T-cell (primary cell): ENCODE results near the gene CELF2. TPM values are rescaled to one million over a fixed set of nuclear protein-coding genes. Genes with fewer than 3 reads are reported as not detected.

Experiments
- ATAC-seq, 4 experiments: fragments of 200-7000 bp in 3 of 4; fragments of 150-1000 bp in 1 of 4; cut with Tn5 transposase; replicated peaks in 1 of 4; 1 replicate in 3 of 4; 2 replicates in 1 of 4; pipeline ENCODE4 v1.10.0; 2021; ENCODE audit warnings: moderate library complexity in 3 of 4, mild to moderate bottlenecking in 2 of 4, moderate number of reproducible peaks in 1 of 4
- CTCF ChIA-PET, 2 donors: fragments of 300-600 bp; sonication (Branson Sonifier 250); formaldehyde crosslinking; loops; one replicate each; lab custom pipeline; 2022; ENCODE audit warnings: antibody characterized with exemption in 2 of 2; lab: Charles Lee
- POLR2A ChIA-PET, 2 donors: fragments of 300-600 bp; sonication (Branson Sonifier 250); formaldehyde crosslinking; loops; one replicate each; lab custom pipeline; 2022; ENCODE audit warnings: antibody characterized with exemption in 2 of 2; lab: Charles Lee
- DNase-seq, 35 experiments: peaks; one replicate each; pipeline versions ENCODE4 v3.0.0 to v3.0.0-alpha.2; 2013 to 2023
- H3K27ac ChIP-seq: one replicate; pipeline ENCODE4 v1.5.1; 2013; ENCODE audit warnings: low read length
- H3K27me3 ChIP-seq, 2 experiments: replicated peaks in 1 of 2; 1 replicate in 1 of 2; 2 replicates in 1 of 2; pipeline versions ENCODE4 v1.6.1 to v1.7.0; 2013; ENCODE audit warnings: low read length in 1 of 2, mixed read lengths in 1 of 2; ENCODE audit not compliant: control insufficient read depth in 2 of 2, insufficient read depth in 2 of 2; ENCODE audit errors: extremely low read depth in 1 of 2
- H3K36me3 ChIP-seq, 2 donors: 1 replicate in 1 of 2; 2 replicates in 1 of 2; pipeline versions ENCODE4 v1.6.1 to v1.7.0; 2013; ENCODE audit warnings: low read length in 1 of 2; ENCODE audit not compliant: control insufficient read depth in 2 of 2, insufficient read depth in 1 of 2; ENCODE audit errors: extremely low read depth in 1 of 2
- H3K4me1 ChIP-seq, 2 experiments: 1 replicate in 1 of 2; 2 replicates in 1 of 2; pipeline versions ENCODE4 v1.6.1 to v1.7.0; 2013; ENCODE audit warnings: low read length in 2 of 2, mixed read lengths in 1 of 2; ENCODE audit not compliant: insufficient read depth in 2 of 2, control insufficient read depth in 1 of 2; ENCODE audit errors: extremely low read depth in 1 of 2
- H3K4me3 ChIP-seq, 2 donors: 1 replicate in 1 of 2; 2 replicates in 1 of 2; pipeline versions ENCODE4 v1.5.1 to v1.7.0; 2013; ENCODE audit warnings: mild to moderate bottlenecking in 2 of 2, low read length in 1 of 2, moderate library complexity in 1 of 2; ENCODE audit not compliant: control insufficient read depth in 1 of 2; ENCODE audit errors: extremely low read depth in 1 of 2
- H3K9me3 ChIP-seq: 2 replicates; pipeline ENCODE4 v1.7.0; 2013
- H3K27ac Mint-ChIP-seq, 2 donors: one replicate each; pipeline ENCODE4 v1.8.0; 2020 to 2021; ENCODE audit warnings: mild to moderate bottlenecking in 2 of 2, mixed read lengths in 2 of 2
- H3K27me3 Mint-ChIP-seq, 2 donors: one replicate each; pipeline ENCODE4 v1.8.0; 2021 to 2022; ENCODE audit warnings: mixed read lengths in 2 of 2
- H3K36me3 Mint-ChIP-seq: one replicate; pipeline ENCODE4 v1.8.0; 2021; ENCODE audit warnings: mixed read lengths
- H3K4me1 Mint-ChIP-seq, 3 donors: one replicate each; pipeline ENCODE4 v1.8.0; 2020 to 2022; ENCODE audit warnings: mixed read lengths in 3 of 3, mild to moderate bottlenecking in 1 of 3
- H3K4me3 Mint-ChIP-seq, 3 donors: one replicate each; pipeline ENCODE4 v1.8.0; 2020 to 2022; ENCODE audit warnings: mild to moderate bottlenecking in 3 of 3, mixed read lengths in 3 of 3, moderate library complexity in 3 of 3
- H3K9me3 Mint-ChIP-seq, 3 donors: one replicate each; pipeline ENCODE4 v1.8.0; 2020 to 2022; ENCODE audit warnings: mixed read lengths in 3 of 3
- WGBS: methylation state at CpG from one replicate; pipeline ENCODE4 v1.1.5; 2013; ENCODE audit warnings: missing lambda C conversion rate; ENCODE audit not compliant: insufficient coverage; 5-methylcytosine and 5-hydroxymethylcytosine counted together
- total RNA-seq, 35 experiments: library from RNA in 6 of 35; stranded (reverse) in 6 of 35; fragments of 120-200 nt in 1 of 35; gene quantifications; one replicate each; pipeline versions ENCODE4 v1.2.1 to v1.2.4 and lab custom pipeline; 2013 to 2026

The CELF2 gene
- total RNA-seq, 5 donors from 2014 or later (not counting 1 experiment from before 2014, with no cell fraction given), result 149 to 225 (median 166) TPM

- H3K27ac ChIP-seq, result no peak overlapping the region
- no peak overlapping the region for H3K4me3 Mint-ChIP-seq
- peaks cover 0 to 14% of the 10 kb centered on the region in 2 experiments for H3K27me3 ChIP-seq
- H3K4me1 ChIP-seq, result no peaks in the 10 kb centered on the region
- H3K9me3 ChIP-seq, result no peaks in the 10 kb centered on the region
- ATAC-seq (no peak), DNase-seq (no peak)
- H3K4me3 ChIP-seq, result no peak overlapping the region
- H3K27me3 Mint-ChIP-seq, result peaks cover 19% of the 10 kb centered on the region in 2 donors
- no peak overlapping the region for H3K27ac Mint-ChIP-seq
- H3K9me3 Mint-ChIP-seq, result no peaks in the 10 kb centered on the region
- H3K36me3 Mint-ChIP-seq, result no peaks in the 10 kb centered on the region
- H3K4me1 Mint-ChIP-seq, result no peaks in the 10 kb centered on the region
- ChIA-PET CTCF (no interaction called here), POLR2A (no interaction called here)
- H3K36me3 ChIP-seq, result no peaks in the 10 kb centered on the region
- no CpG with 5 or more reads among the region's 2 CpGs for WGBS
Measured at GRCh38 chr10:10977978-10978377, 39.7 kb upstream of the CELF2 start.

- no peak overlapping the region for H3K4me3 Mint-ChIP-seq
- CTCF ChIA-PET, result no interaction called here
Measured at GRCh38 chr10:10985361-10985760, 32.3 kb upstream of the CELF2 start.

GRCh38 chr10:10986606-10987005 is 31.1 kb upstream of the CELF2 start:
- Mint-ChIP-seq H3K27me3 (peaks cover 17 to 20% of the 10 kb centered on the region in 2 donors), H3K9me3 (no peaks in the 10 kb centered on the region), H3K4me3 (no peak overlapping the region), H3K4me1 (no peaks in the 10 kb centered on the region), H3K27ac (no peak overlapping the region), H3K36me3 (no peaks in the 10 kb centered on the region)
- ATAC-seq (no peak), DNase-seq (no peak)
- Histone ChIP-seq H3K27ac (no peak overlapping the region), H3K27me3 (no peaks in the 10 kb centered on the region), H3K4me1 (peaks cover 0 to 2% of the 10 kb centered on the region in 2 experiments), H3K36me3 (no peaks in the 10 kb centered on the region), H3K4me3 (no peak overlapping the region), H3K9me3 (no peaks in the 10 kb centered on the region)
- ChIA-PET CTCF (interaction anchor here in 1 of 2 donors (0.6 kb wide), 1 partner anchor 1272 kb away, joined by 3 read pairs; no protein-coding TSS in a partner anchor), POLR2A (no interaction called here)
- WGBS, result no CpG with 5 or more reads among the region's 4 CpGs

More at GRCh38 chr10:10985361-10985760, 32.3 kb upstream of the CELF2 start:
- no peak overlapping the region for H3K27ac ChIP-seq
- H3K27me3 ChIP-seq, result no peaks in the 10 kb centered on the region
- no peaks in the 10 kb centered on the region for H3K36me3 Mint-ChIP-seq
- WGBS, result no CpG with 5 or more reads among the region's 2 CpGs
- ATAC-seq, result no peak
- H3K36me3 ChIP-seq, result no peaks in the 10 kb centered on the region
- no peak for DNase-seq
- H3K27me3 Mint-ChIP-seq, result peaks cover 17 to 20% of the 10 kb centered on the region in 2 donors
- H3K27ac Mint-ChIP-seq, result no peak overlapping the region
- no peaks in the 10 kb centered on the region for H3K4me1 ChIP-seq
- no peak overlapping the region for H3K4me3 ChIP-seq
- H3K9me3 ChIP-seq, result no peaks in the 10 kb centered on the region
- H3K9me3 Mint-ChIP-seq, result no peaks in the 10 kb centered on the region
- H3K4me1 Mint-ChIP-seq, result no peaks in the 10 kb centered on the region
- POLR2A ChIA-PET, result interaction anchor here in 1 of 2 donors (0.6 kb wide), 1 partner anchor 631 kb away, joined by 4 read pairs; no protein-coding TSS in a partner anchor

DNA sequence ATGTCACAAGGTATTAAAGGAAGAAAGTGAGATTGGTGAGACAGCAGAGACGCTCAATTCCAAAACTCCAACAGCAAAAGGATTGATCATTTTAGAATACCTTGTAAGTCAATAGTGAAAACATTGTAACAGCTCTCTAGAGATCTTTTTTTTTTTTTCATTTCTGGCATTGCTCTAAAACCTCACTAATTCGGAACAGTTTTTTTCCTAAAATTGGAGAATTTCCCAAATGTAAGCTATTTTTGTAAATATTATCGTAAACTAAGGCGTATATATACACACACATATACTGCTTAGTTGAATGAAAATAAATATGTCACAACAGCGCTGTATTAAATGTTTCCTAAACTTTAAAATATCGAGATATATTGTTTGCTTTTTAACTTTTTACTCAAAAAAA is 30.6 kb upstream of the CELF2 start:
- Histone ChIP-seq H3K4me3 (no peak overlapping the region), H3K27me3 (no peaks in the 10 kb centered on the region), H3K9me3 (no peaks in the 10 kb centered on the region), H3K27ac (no peak overlapping the region), H3K4me1 (peaks cover 0 to 2% of the 10 kb centered on the region in 2 experiments), H3K36me3 (no peaks in the 10 kb centered on the region)
- DNase-seq, result no peak
- Mint-ChIP-seq H3K36me3 (no peaks in the 10 kb centered on the region), H3K4me1 (no peaks in the 10 kb centered on the region), H3K9me3 (no peaks in the 10 kb centered on the region), H3K4me3 (no peak overlapping the region), H3K27ac (no peak overlapping the region), H3K27me3 (peaks cover 17 to 20% of the 10 kb centered on the region in 2 donors)
- no CpG with 5 or more reads among the region's 6 CpGs for WGBS
- CTCF ChIA-PET, result interaction anchor here in 1 of 2 donors (0.6 kb wide), 1 partner anchor 1271 kb away, joined by 3 read pairs; no protein-coding TSS in a partner anchor
- POLR2A ChIA-PET, result no interaction called here
- ATAC-seq, result no peak

DNA sequence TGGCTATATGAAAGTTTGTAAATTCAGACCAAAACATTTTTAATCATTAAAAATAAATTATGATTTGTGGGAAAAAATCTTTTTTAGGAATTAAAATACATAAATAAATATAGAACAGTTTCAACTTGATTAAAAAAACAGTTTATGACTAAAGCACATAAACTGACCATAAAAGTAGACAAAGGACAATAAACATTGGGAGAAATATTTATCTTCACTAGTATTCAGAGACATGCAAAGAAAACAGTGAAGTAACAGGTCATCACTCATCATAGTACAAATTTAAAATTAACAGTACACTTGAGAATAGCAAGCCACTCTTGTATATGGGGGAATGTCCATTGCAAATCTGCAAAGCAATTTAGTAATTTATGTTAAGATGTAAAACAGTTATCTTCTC is 28.0 kb upstream of the CELF2 start:
- Mint-ChIP-seq H3K36me3 (no peaks in the 10 kb centered on the region), H3K4me1 (no peaks in the 10 kb centered on the region), H3K4me3 (no peak overlapping the region), H3K27ac (no peak overlapping the region), H3K9me3 (peaks cover 2 to 6% (median 6%) of the 10 kb centered on the region in 3 donors), H3K27me3 (peaks cover 20 to 26% of the 10 kb centered on the region in 2 donors)
- Histone ChIP-seq H3K36me3 (no peaks in the 10 kb centered on the region), H3K4me1 (peaks cover 0 to 2% of the 10 kb centered on the region in 2 experiments), H3K4me3 (no peak overlapping the region), H3K27me3 (no peaks in the 10 kb centered on the region), H3K27ac (no peak overlapping the region), H3K9me3 (no peaks in the 10 kb centered on the region)
- ChIA-PET POLR2A (no interaction called here), CTCF (no interaction called here)
- DNase-seq (no peak), ATAC-seq (no peak)

- no peaks in the 10 kb centered on the region for H3K36me3 Mint-ChIP-seq
- H3K4me3 ChIP-seq, result no peak overlapping the region
- no peak for ATAC-seq
- no peak overlapping the region for H3K27ac ChIP-seq
- peaks cover 2 to 6% (median 6%) of the 10 kb centered on the region in 3 donors for H3K9me3 Mint-ChIP-seq
- H3K9me3 ChIP-seq, result no peaks in the 10 kb centered on the region
- H3K27ac Mint-ChIP-seq, result no peak overlapping the region
- no peaks in the 10 kb centered on the region for H3K36me3 ChIP-seq
- ChIA-PET POLR2A (interaction anchor here in 1 of 2 donors (0.6 kb wide), 1 partner anchor 102 kb away, joined by 3 read pairs; no protein-coding TSS in a partner anchor), CTCF (no interaction called here)
- no peak for DNase-seq
- 94% methylated on average over 2 of the region's 2 CpGs for WGBS
- H3K27me3 Mint-ChIP-seq, result peaks cover 24 to 31% of the 10 kb centered on the region in 2 donors
- H3K4me1 ChIP-seq, result peaks cover 0 to 2% of the 10 kb centered on the region in 2 experiments
- no peaks in the 10 kb centered on the region for H3K4me1 Mint-ChIP-seq
- no peaks in the 10 kb centered on the region for H3K27me3 ChIP-seq
- H3K4me3 Mint-ChIP-seq, result no peak overlapping the region
Measured at GRCh38 chr10:10991144-10991543, 26.5 kb upstream of the CELF2 start.
